ENCODE results near the gene ANP32A. TPM values are rescaled to one million over a fixed set of nuclear protein-coding genes. Genes with fewer than 3 reads are reported as not detected.

The ANP32A gene
- total RNA-seq, 2 experiments from 2014 or later, result 55.1 to 57.3 TPM

GRCh38 chr15:68792901-68793766, 27.6 kb downstream of the ANP32A start:
- Mint-ChIP-seq H3K27me3 (no peaks in the 10 kb centered on the region), H3K4me1 (ENCODE audit: low read depth) (peaks cover 90% of the 10 kb centered on the region), H3K4me3 (no peak overlapping the region), H3K36me3 (ENCODE audit: low read depth) (peaks cover 13% of the 10 kb centered on the region), H3K9me3 (no peaks in the 10 kb centered on the region), H3K27ac (peak overlapping the region; percentile 85)
- H3K27me3 ChIP-seq (ENCODE audit: control insufficient read depth in 1 of 2, insufficient read depth in 2 of 2, low read length in 2 of 2), result no peaks in the 10 kb centered on the region
- no peaks in the 10 kb centered on the region for H3K9me3 ChIP-seq (ENCODE audit: control insufficient read depth in 1 of 2, insufficient read depth in 1 of 2, low read length in 2 of 2)
- CTCF ChIA-PET, result interaction anchor here (1.2 to 1.6 kb wide), 2 partner anchors 10 to 132 kb away, joined by 3 to 4 read pairs; no protein-coding TSS in a partner anchor
- H3K4me1 ChIP-seq (ENCODE audit: insufficient read depth, low read length), result peaks cover 97% of the 10 kb centered on the region
- no peak overlapping the region for H3K4me3 ChIP-seq (ENCODE audit: low read length)
- H3K27ac ChIP-seq (ENCODE audit: low read depth in 1 of 2, low read length in 2 of 2), result no peak overlapping the region
- DNase-seq (no peak), ATAC-seq (ENCODE audit: poor library complexity) (no peak)
- no peak for TF ChIP-seq CTCF (IDR thresholded peaks at IDR 0.05)
- intact Hi-C loops (cut with DNase I, micrococcal nuclease), result no loop called here
- peaks cover 15% of the 10 kb centered on the region for H3K36me3 ChIP-seq (ENCODE audit: insufficient read depth, low read length)
- POLR2A ChIA-PET, result interaction anchor here (1.1 to 3.1 kb wide), 5 partner anchors 21 to 28 kb away, joined by 3 to 94 read pairs (median 5); partner anchors contain the start of gene ANP32A

GRCh38 chr15:68791431-68792283, 29.0 kb downstream of the ANP32A start:
- no peak for TF ChIP-seq CTCF (IDR thresholded peaks at IDR 0.05)
- no peaks in the 10 kb centered on the region for H3K9me3 ChIP-seq (ENCODE audit: control insufficient read depth in 1 of 2, insufficient read depth in 1 of 2, low read length in 2 of 2)
- peak in 10 of 14 experiments; percentile 7 to 88 (median 28) for DNase-seq
- Mint-ChIP-seq H3K9me3 (no peaks in the 10 kb centered on the region), H3K4me1 (ENCODE audit: low read depth) (peaks cover 79% of the 10 kb centered on the region), H3K36me3 (ENCODE audit: low read depth) (peaks cover 27% of the 10 kb centered on the region), H3K27me3 (no peaks in the 10 kb centered on the region), H3K4me3 (peak overlapping the region; percentile 49), H3K27ac (peak overlapping the region; percentile 85)
- peak; percentile 50 for ATAC-seq (ENCODE audit: poor library complexity)
- intact Hi-C loops (cut with DNase I, micrococcal nuclease), result no loop called here
- no peak overlapping the region for H3K4me3 ChIP-seq (ENCODE audit: low read length)
- peak overlapping the region; percentile 37 to 51 for H3K27ac ChIP-seq (ENCODE audit: low read depth in 1 of 2, low read length in 2 of 2)
- ChIA-PET CTCF (interaction anchor here (1.0 to 1.6 kb wide), 3 partner anchors 8 to 37 kb away, joined by 3 to 6 read pairs (median 4); no protein-coding TSS in a partner anchor), POLR2A (interaction anchor here (1.3 to 1.6 kb wide), 3 partner anchors 25 to 29 kb away, joined by 4 to 6 read pairs (median 5); partner anchors contain the start of gene ANP32A)
- peaks cover 28% of the 10 kb centered on the region for H3K36me3 ChIP-seq (ENCODE audit: insufficient read depth, low read length)
- H3K27me3 ChIP-seq (ENCODE audit: control insufficient read depth in 1 of 2, insufficient read depth in 2 of 2, low read length in 2 of 2), result no peaks in the 10 kb centered on the region
- H3K4me1 ChIP-seq (ENCODE audit: insufficient read depth, low read length), result peaks cover 86% of the 10 kb centered on the region

- ChIA-PET CTCF (interaction anchor here (1.0 to 1.4 kb wide), 2 partner anchors 26 to 38 kb away, joined by 3 to 6 read pairs; no protein-coding TSS in a partner anchor), POLR2A (no interaction called here)
- DNase-seq, result no peak
- H3K4me3 ChIP-seq (ENCODE audit: low read length), result no peak overlapping the region
- H3K27me3 ChIP-seq (ENCODE audit: control insufficient read depth in 1 of 2, insufficient read depth in 2 of 2, low read length in 2 of 2), result no peaks in the 10 kb centered on the region
- Mint-ChIP-seq H3K9me3 (no peaks in the 10 kb centered on the region), H3K27ac (peak overlapping the region; percentile 85), H3K27me3 (no peaks in the 10 kb centered on the region), H3K4me3 (no peak overlapping the region), H3K4me1 (ENCODE audit: low read depth) (peaks cover 72% of the 10 kb centered on the region), H3K36me3 (ENCODE audit: low read depth) (peaks cover 35% of the 10 kb centered on the region)
- peaks cover 79% of the 10 kb centered on the region for H3K4me1 ChIP-seq (ENCODE audit: insufficient read depth, low read length)
- H3K27ac ChIP-seq (ENCODE audit: low read depth in 1 of 2, low read length in 2 of 2), result peak overlapping the region; percentile 37 to 51
- intact Hi-C loops (cut with DNase I, micrococcal nuclease), result no loop called here
- peaks cover 33% of the 10 kb centered on the region for H3K36me3 ChIP-seq (ENCODE audit: insufficient read depth, low read length)
- no peak for TF ChIP-seq CTCF (IDR thresholded peaks at IDR 0.05)
- ATAC-seq (ENCODE audit: poor library complexity), result no peak
- H3K9me3 ChIP-seq (ENCODE audit: control insufficient read depth in 1 of 2, insufficient read depth in 1 of 2, low read length in 2 of 2), result no peaks in the 10 kb centered on the region
These were observed 29.8 kb downstream of the ANP32A start for GRCh38 chr15:68790910-68791309.
